ENCODE data around the gene SYCN. TPM values are rescaled to one million over a fixed set of nuclear protein-coding genes. Genes with fewer than 3 reads are reported as not detected.

Gene SYCN
- total and polyA plus RNA-seq, 2 of the 13 experiments (the other 11 are each of a cell fraction or from before 2014, with no cell fraction given): not detected

- in situ Hi-C loops (cut with HindIII; ENCODE audit: extremely low pct_ligation_motif_present, low pct_unique_long_range_greater_than_20kb) (no loop called here), intact Hi-C loops (cut with micrococcal nuclease; ENCODE audit: unreplicated experiment) (no loop called here)
- Histone ChIP-seq H2AFZ (ENCODE audit: low read length) (no peak overlapping the region), H3K36me3 (replicated peaks in 1 of 2; ENCODE audit: control insufficient read depth in 1 of 2, insufficient read depth in 2 of 2, low read length in 2 of 2) (no peaks in the 10 kb centered on the region), H3K4me3 (replicated peaks in 1 of 3; ENCODE audit: insufficient read depth in 1 of 3, low read depth in 2 of 3, low read length in 3 of 3) (no peak overlapping the region), H3K79me2 (ENCODE audit: insufficient read depth, low read length) (no peaks in the 10 kb centered on the region), H3K4me1 (ENCODE audit: insufficient read depth, low read length) (peaks cover 10% of the 10 kb centered on the region), H3K27ac (ENCODE audit: extremely low read length, insufficient read depth, low read length) (no peak overlapping the region), H3K9ac (ENCODE audit: insufficient read depth, low read depth, low read length) (no peak overlapping the region), H4K20me1 (ENCODE audit: insufficient read depth, low read length) (no peaks in the 10 kb centered on the region), H3K9me3 (ENCODE audit: low read length) (no peaks in the 10 kb centered on the region), H3K4me2 (ENCODE audit: low read depth, low read length) (no peak overlapping the region), H3K27me3 (ENCODE audit: control insufficient read depth in 1 of 2, insufficient read depth in 2 of 2, low read length in 2 of 2) (peaks cover 0 to 6% of the 10 kb centered on the region in 2 experiments; a peak in 1 of 5 replicates)
- ATAC-seq (no peak), FAIRE-seq (no peak), DNase-seq (ENCODE audit: low spot score) (no peak)
- BruUV-seq (replicated peaks): no TSS peak
- POLR2A ChIA-PET: no interaction called here
- CTCF ChIA-PET (ENCODE audit: low intra/inter-chr PET ratio, low total read pairs): no interaction called here
- WGBS (ENCODE audit: low lambda C conversion rate): 34% methylated on average over 3 of the region's 3 CpGs
- TF ChIP-seq NR2C2 (CRISPR knock-in tag; IDR thresholded peaks at IDR 0.05; ENCODE audit: borderline replicate concordance) (no peak), ONECUT2 (CRISPR knock-in tag; IDR thresholded peaks at IDR 0.05) (no peak), ZNF747 (CRISPR knock-in tag; IDR thresholded peaks at IDR 0.05; ENCODE audit: borderline replicate concordance) (no peak), ZBTB44 (CRISPR knock-in tag; IDR thresholded peaks at IDR 0.05) (no peak), PATZ1 (CRISPR knock-in tag; IDR thresholded peaks at IDR 0.05) (no peak), EHMT2 (IDR thresholded peaks at IDR 0.05; ENCODE audit: borderline replicate concordance, low read depth, low read length) (no peak), FOXC1 (CRISPR knock-in tag; IDR thresholded peaks at IDR 0.05; ENCODE audit: borderline replicate concordance) (no peak), ZNF329 (CRISPR knock-in tag; IDR thresholded peaks at IDR 0.05; ENCODE audit: low read depth) (no peak), HOXA7 (CRISPR knock-in tag; IDR thresholded peaks at IDR 0.05) (no peak), ZNF33B (CRISPR knock-in tag; IDR thresholded peaks at IDR 0.05) (no peak), PHF8 (CRISPR knock-in tag; IDR thresholded peaks at IDR 0.05) (no peak), ISL2 (CRISPR knock-in tag; IDR thresholded peaks at IDR 0.05) (no peak), PITX1 (CRISPR knock-in tag; IDR thresholded peaks at IDR 0.05) (no peak), ZNF850 (CRISPR knock-in tag; conservative IDR thresholded peaks at IDR 0.05) (no peak), GPBP1L1 (CRISPR knock-in tag; IDR thresholded peaks at IDR 0.05) (no peak)
These were observed 48.4 kb upstream of the SYCN start for GRCh38 chr19:39252458-39252857.
